Thyroid gland (tissue), 4 donors: ENCODE data around the gene FBXW5.

Experiments
- CTCF ChIP-seq, 6 experiments: fragments of 200-600 bp in 3 of 6; fragments of 450-650 bp in 3 of 6; sonication (generic) in 3 of 6; IDR thresholded peaks; one replicate each; pipeline ENCODE4 v1.5.1; 2016 to 2019; ENCODE audit warnings: antibody characterized with exemption in 6 of 6, mild to moderate bottlenecking in 2 of 6, inconsistent platforms in 1 of 6, moderate library complexity in 1 of 6
- POLR2A ChIP-seq, 2 donors: fragments of 450-650 bp; IDR thresholded peaks; one replicate each; pipeline ENCODE4 v1.6.1; 2017; ENCODE audit warnings: antibody characterized with exemption in 2 of 2, mild to moderate bottlenecking in 2 of 2, moderate library complexity in 1 of 2

GRCh38 chr9:136942112-136942880 lies 2.2 kb downstream of the FBXW5 start:
- TF ChIP-seq CTCF (IDR thresholded peaks at IDR 0.05) (no peak), POLR2A (IDR thresholded peaks at IDR 0.05) (no peak)
